ENCODE data around the gene AKAP8L.

The AKAP8L gene

GRCh38 chr19:15353908-15354307, 64.9 kb downstream of the AKAP8L start:
- TF ChIP-seq, protein P1, sequence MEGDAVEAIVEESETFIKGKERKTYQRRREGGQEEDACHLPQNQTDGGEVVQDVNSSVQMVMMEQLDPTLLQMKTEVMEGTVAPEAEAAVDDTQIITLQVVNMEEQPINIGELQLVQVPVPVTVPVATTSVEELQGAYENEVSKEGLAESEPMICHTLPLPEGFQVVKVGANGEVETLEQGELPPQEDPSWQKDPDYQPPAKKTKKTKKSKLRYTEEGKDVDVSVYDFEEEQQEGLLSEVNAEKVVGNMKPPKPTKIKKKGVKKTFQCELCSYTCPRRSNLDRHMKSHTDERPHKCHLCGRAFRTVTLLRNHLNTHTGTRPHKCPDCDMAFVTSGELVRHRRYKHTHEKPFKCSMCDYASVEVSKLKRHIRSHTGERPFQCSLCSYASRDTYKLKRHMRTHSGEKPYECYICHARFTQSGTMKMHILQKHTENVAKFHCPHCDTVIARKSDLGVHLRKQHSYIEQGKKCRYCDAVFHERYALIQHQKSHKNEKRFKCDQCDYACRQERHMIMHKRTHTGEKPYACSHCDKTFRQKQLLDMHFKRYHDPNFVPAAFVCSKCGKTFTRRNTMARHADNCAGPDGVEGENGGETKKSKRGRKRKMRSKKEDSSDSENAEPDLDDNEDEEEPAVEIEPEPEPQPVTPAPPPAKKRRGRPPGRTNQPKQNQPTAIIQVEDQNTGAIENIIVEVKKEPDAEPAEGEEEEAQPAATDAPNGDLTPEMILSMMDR (IDR thresholded peaks at IDR 0.05), result no peak

DNA sequence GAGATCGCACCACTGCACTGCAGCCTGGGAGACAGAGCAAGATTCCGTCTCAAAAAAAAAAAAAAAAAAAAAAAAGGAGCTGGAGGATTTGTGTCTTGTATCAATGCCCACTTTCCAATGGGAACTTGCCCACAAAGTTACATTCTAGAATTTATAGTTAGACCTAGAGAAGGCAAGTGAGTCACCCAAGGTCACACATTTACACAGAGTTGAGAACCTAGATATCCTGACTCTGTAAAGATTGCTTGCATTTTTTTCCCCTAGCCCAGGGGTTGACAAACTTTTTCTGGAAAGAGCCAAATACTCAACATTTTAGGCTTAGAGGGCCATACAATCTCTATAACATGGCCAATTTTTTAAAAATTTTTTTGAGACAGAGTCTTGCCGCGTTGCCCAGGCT, 78.7 kb downstream of the AKAP8L start:
- TF ChIP-seq, protein P1 (IDR thresholded peaks at IDR 0.05), result no peak

GRCh38 chr19:15337202-15337601, 81.6 kb downstream of the AKAP8L start:
- TF ChIP-seq, protein P1 (IDR thresholded peaks at IDR 0.05), result no peak

- TF ChIP-seq, protein P1 (IDR thresholded peaks at IDR 0.05), result no peak
Observed at GRCh38 chr19:15332311-15332996, 86.3 kb downstream of the AKAP8L start, which contains the start of gene BRD4. Gene BRD4, minus strand, starts transcription at chr19:15332539. Its CDS starts 59,440 bp downstream, at chr19:15273099.

GRCh38 chr19:15331419-15332310, 87.1 kb downstream of the AKAP8L start:
- TF ChIP-seq, protein P1 (IDR thresholded peaks at IDR 0.05), result no peak

GRCh38 chr19:15330801-15331418, 87.9 kb downstream of the AKAP8L start:
- TF ChIP-seq, protein P1 (IDR thresholded peaks at IDR 0.05), result no peak

All from LNCAP (cell line).